ENCODE results near the gene NFE2L3.
"Not testable (repeated sequence)": the region's sequence is repeated elsewhere in the genome, so short reads cannot be mapped to it uniquely, and the experiment has no call there.

The NFE2L3 gene

GRCh38 chr7:26186364-26187311 is 34.6 kb downstream of the NFE2L3 start:
- DNase-seq (ENCODE audit: low read depth in 2 of 2), result no peak

GRCh38 chr7:26187380-26188205 is 35.6 kb downstream of the NFE2L3 start:
- no peak for DNase-seq (ENCODE audit: low read depth in 2 of 2)

- DNase-seq (ENCODE audit: low read depth in 2 of 2), result no peak
Observed at GRCh38 chr7:26188206-26188956, 36.4 kb downstream of the NFE2L3 start.

GRCh38 chr7:26188957-26189541 is 37.1 kb downstream of the NFE2L3 start:
- no peak for DNase-seq (ENCODE audit: low read depth in 2 of 2)

- DNase-seq (ENCODE audit: low read depth in 2 of 2), result no peak
Observed at GRCh38 chr7:26189697-26190096, 37.7 kb downstream of the NFE2L3 start.

GRCh38 chr7:26190417-26190869 is 38.4 kb downstream of the NFE2L3 start:
- no peak for DNase-seq (ENCODE audit: low read depth in 2 of 2)

- DNase-seq (ENCODE audit: low read depth in 2 of 2), result no peak
Observed at GRCh38 chr7:26191233-26191973, 39.4 kb downstream of the NFE2L3 start.

- no peak for DNase-seq (ENCODE audit: low read depth in 2 of 2)
Observed at GRCh38 chr7:26191974-26192479, 40.0 kb downstream of the NFE2L3 start.

- DNase-seq (ENCODE audit: low read depth in 2 of 2), result no peak
Observed at GRCh38 chr7:26192485-26193087, 40.6 kb downstream of the NFE2L3 start.

GRCh38 chr7:26193432-26194207 is 41.6 kb downstream of the NFE2L3 start:
- no peak for DNase-seq (ENCODE audit: low read depth in 2 of 2)

GRCh38 chr7:26194764-26195163 is 42.8 kb downstream of the NFE2L3 start:
- DNase-seq (ENCODE audit: low read depth in 2 of 2), result not testable (repeated sequence)

GRCh38 chr7:26195182-26195581 is 43.2 kb downstream of the NFE2L3 start:
- DNase-seq (ENCODE audit: low read depth in 2 of 2), result no peak

- DNase-seq (ENCODE audit: low read depth in 2 of 2), result no peak
Observed at GRCh38 chr7:26195867-26196657, 44.1 kb downstream of the NFE2L3 start.

- DNase-seq (ENCODE audit: low read depth in 2 of 2), result no peak
Observed at GRCh38 chr7:26197153-26198115, 45.4 kb downstream of the NFE2L3 start.

GRCh38 chr7:26198133-26198780 is 46.3 kb downstream of the NFE2L3 start:
- DNase-seq (ENCODE audit: low read depth in 2 of 2), result no peak

GRCh38 chr7:26198781-26199169 is 46.8 kb downstream of the NFE2L3 start:
- no peak for DNase-seq (ENCODE audit: low read depth in 2 of 2)
